SK-N-SH (cell line): ENCODE data around the gene RPE65. TPM values are rescaled to one million over a fixed set of nuclear protein-coding genes. Genes with fewer than 3 reads are reported as not detected.

ENCODE experiments used
- CTCF ChIA-PET: fragments of 300-600, 350-600 bp; formaldehyde crosslinking; extraction: SDS; loops from one replicate; lab custom pipeline; 2021; lab: Yijun Ruan, JAX
- POLR2A ChIA-PET: fragments of 350-600 bp; sonication (Branson Sonifier 250); formaldehyde crosslinking; extraction: SDS; loops from one replicate; lab custom pipeline; 2020; ENCODE audit warnings: antibody characterized with exemption, inconsistent platforms; lab: Yijun Ruan, JAX
- DNase-seq: peaks from one replicate; pipeline ENCODE4 v3.0.0; 2012
- H2AFZ ChIP-seq: fragments of 200-600 bp; sonication (generic); 2 replicates; pipeline ENCODE4 v1.8.1; 2016; ENCODE audit warnings: antibody characterized with exemption, mild to moderate bottlenecking, low read depth
- H3F3A ChIP-seq: fragments of 200-600 bp; sonication (generic); replicated peaks from 2 replicates; pipeline ENCODE3; 2016; ENCODE audit warnings: antibody characterized with exemption, mild to moderate bottlenecking; ENCODE audit not compliant: insufficient read depth
- H3K27ac ChIP-seq, 2 experiments: fragments of 200-500 bp in 1 of 2; fragments of 200-600 bp in 1 of 2; sonication (Bioruptor generic) in 1 of 2; sonication (generic), shearing (Covaris generic) in 1 of 2; 2 replicates each; pipeline versions ENCODE4 v1.5.1 to v1.6.1; 2014 to 2016; ENCODE audit warnings: low read depth in 2 of 2, inconsistent platforms in 1 of 2, low read length in 1 of 2, mild to moderate bottlenecking in 1 of 2, mixed read lengths in 1 of 2
- H3K27me3 ChIP-seq: fragments of 200-600 bp; sonication (generic), shearing (Covaris generic); 2 replicates; pipeline ENCODE4 v1.6.1; 2016; ENCODE audit warnings: mixed run types; ENCODE audit not compliant: insufficient read depth
- H3K36me3 ChIP-seq, 2 experiments: fragments of 200-500 bp in 1 of 2; fragments of 200-600 bp in 1 of 2; sonication (Bioruptor generic) in 1 of 2; sonication (generic) in 1 of 2; replicated peaks in 1 of 2; 2 replicates each; pipeline versions ENCODE3 to v1.5.1; 2014 to 2016; ENCODE audit warnings: low read length in 1 of 2, mild to moderate bottlenecking in 1 of 2; ENCODE audit not compliant: insufficient read depth in 2 of 2, control insufficient read depth in 1 of 2
- H3K4me1 ChIP-seq, 2 experiments: fragments of 200-500 bp in 1 of 2; fragments of 200-600 bp in 1 of 2; sonication (Bioruptor generic) in 1 of 2; sonication (generic), shearing (Covaris generic) in 1 of 2; 2 replicates each; pipeline versions ENCODE4 v1.5.1 to v1.6.1; 2014 to 2016; ENCODE audit warnings: low read depth in 1 of 2, low read length in 1 of 2, mixed run types in 1 of 2; ENCODE audit not compliant: insufficient read depth in 2 of 2, control insufficient read depth in 1 of 2
- H3K4me2 ChIP-seq: fragments of 200-600 bp; sonication (generic), shearing (Covaris generic); 2 replicates; pipeline ENCODE4 v1.6.1; 2017; ENCODE audit warnings: mixed run types
- H3K4me3 ChIP-seq, 2 experiments: fragments of 200-500 bp in 1 of 2; fragments of 200-600 bp in 1 of 2; sonication (Bioruptor generic) in 1 of 2; sonication (generic), shearing (Covaris generic) in 1 of 2; 2 replicates each; pipeline versions ENCODE4 v1.5.1 to v1.8.1; 2014 to 2016; ENCODE audit warnings: low read depth in 2 of 2, inconsistent platforms in 1 of 2, low read length in 1 of 2, mild to moderate bottlenecking in 1 of 2, mixed read lengths in 1 of 2, moderate library complexity in 1 of 2
- H3K79me2 ChIP-seq: fragments of 200-600 bp; sonication (generic); 2 replicates; pipeline ENCODE4 v1.8.1; 2017; ENCODE audit warnings: mild to moderate bottlenecking; ENCODE audit not compliant: insufficient read depth
- H3K9ac ChIP-seq: fragments of 200-600 bp; sonication (generic); 2 replicates; pipeline ENCODE4 v1.6.1; 2017; ENCODE audit warnings: mixed run types
- H3K9me2 ChIP-seq: fragments of 200-600 bp; sonication (generic); 2 replicates; pipeline ENCODE4 v1.6.1; 2017; ENCODE audit warnings: mixed run types
- H3K9me3 ChIP-seq: fragments of 200-600 bp; sonication (generic); 2 replicates; pipeline ENCODE4 v1.6.1; 2017; ENCODE audit warnings: mixed run types, mild to moderate bottlenecking, moderate library complexity
- H4K20me1 ChIP-seq: fragments of 200-600 bp; sonication (generic); 2 replicates; pipeline ENCODE4 v1.6.1; 2017; ENCODE audit warnings: mild to moderate bottlenecking, mixed run types; ENCODE audit not compliant: insufficient read depth
- ELF1 ChIP-seq: IDR thresholded peaks from 2 replicates; pipeline ENCODE4 v1.4.0; 2012
- EP300 ChIP-seq, 2 experiments: IDR thresholded peaks; 2 replicates each; pipeline versions ENCODE4 v1.4.0 to v1.6.1; 2012; ENCODE audit warnings: borderline replicate concordance in 1 of 2, low read depth in 1 of 2, low read length in 1 of 2
- EZH2phosphoT487 ChIP-seq: fragments of 200-600 bp; sonication (generic); IDR thresholded peaks from 2 replicates; pipeline ENCODE4 v1.6.1; 2017; ENCODE audit warnings: low read depth, mixed run types, mild to moderate bottlenecking, antibody characterized with exemption, moderate library complexity, borderline replicate concordance
- FOSL2 ChIP-seq: IDR thresholded peaks from 2 replicates; pipeline ENCODE4 v1.4.0; 2012; ENCODE audit warnings: low read depth, mild to moderate bottlenecking, moderate library complexity, borderline replicate concordance
- FOXJ3 ChIP-seq: sonication (generic); formaldehyde crosslinking; IDR thresholded peaks from 2 replicates; pipeline ENCODE4 v1.5.1; 2020; ENCODE audit warnings: mild to moderate bottlenecking, missing genetic modification reagents
- GABPA ChIP-seq: IDR thresholded peaks from 2 replicates; pipeline ENCODE4 v1.4.0; 2012; ENCODE audit warnings: low read depth, mild to moderate bottlenecking
- GATA2 ChIP-seq: sonication (generic); formaldehyde crosslinking; IDR thresholded peaks from 2 replicates; pipeline ENCODE4 v1.5.0; 2020; ENCODE audit warnings: mild to moderate bottlenecking, missing genetic modification reagents
- JUND ChIP-seq: IDR thresholded peaks from 2 replicates; pipeline ENCODE4 v1.4.0; 2012
- MAX ChIP-seq: IDR thresholded peaks from 2 replicates; pipeline ENCODE4 v1.4.0; 2012; ENCODE audit warnings: low read depth
- NFIC ChIP-seq: IDR thresholded peaks from 2 replicates; pipeline ENCODE4 v1.4.0; 2012; ENCODE audit warnings: borderline replicate concordance
- NRF1 ChIP-seq: IDR thresholded peaks from 2 replicates; pipeline ENCODE4 v1.6.1; 2012; ENCODE audit warnings: low read depth, mild to moderate bottlenecking, low read length
- POLR2AphosphoS5 ChIP-seq: IDR thresholded peaks from 2 replicates; pipeline ENCODE4 v1.6.1; 2012; ENCODE audit warnings: low read depth, low read length
- RAD21 ChIP-seq: IDR thresholded peaks from 2 replicates; pipeline ENCODE4 v1.6.1; 2012; ENCODE audit warnings: mild to moderate bottlenecking, low read length
- RCOR1 ChIP-seq: fragments of 150-350 bp; IDR thresholded peaks from 2 replicates; pipeline ENCODE4 v1.6.1; 2017; ENCODE audit warnings: antibody characterized with exemption, low read length
- RFX5 ChIP-seq: IDR thresholded peaks from 2 replicates; pipeline ENCODE4 v1.6.1; 2012; ENCODE audit warnings: mild to moderate bottlenecking, improper control_type of control experiment, low read length
- RXRA ChIP-seq: IDR thresholded peaks from 2 replicates; pipeline ENCODE4 v1.4.0; 2012; ENCODE audit warnings: low read depth, mild to moderate bottlenecking, borderline replicate concordance
- SIN3A ChIP-seq: IDR thresholded peaks from 2 replicates; pipeline ENCODE4 v1.6.1; 2012; ENCODE audit warnings: low read depth, mild to moderate bottlenecking, low read length, moderate library complexity, borderline replicate concordance
- SMC3 ChIP-seq: IDR thresholded peaks from 2 replicates; pipeline ENCODE4 v1.6.1; 2012; ENCODE audit warnings: low read depth, low read length, improper control_type of control experiment
- TAF1 ChIP-seq: IDR thresholded peaks from 2 replicates; pipeline ENCODE4 v1.6.1; 2012; ENCODE audit warnings: low read depth, mild to moderate bottlenecking, low read length, moderate library complexity, borderline replicate concordance
- YY1 ChIP-seq: IDR thresholded peaks from 2 replicates; pipeline ENCODE4 v1.4.0; 2012; ENCODE audit warnings: low read depth, mild to moderate bottlenecking
- WGBS: methylation state at CpG from one replicate; pipeline ENCODE4 v1.1.6; 2017; ENCODE audit warnings: low lambda C conversion rate; 5-methylcytosine and 5-hydroxymethylcytosine counted together
- polyA plus RNA-seq, 3 experiments: library from polyadenylated mRNA; depleted of rRNA; stranded (reverse); fragments of >200 nt; gene quantifications; 2 replicates each; pipeline ENCODE4 v1.2.3, GENCODE V29; 2012
- TF ChIP-seq, protein P1 (sequence below): fragments of 150-350 bp; IDR thresholded peaks from 2 replicates; pipeline ENCODE4 v1.6.1; 2017; ENCODE audit warnings: antibody characterized with exemption, low read length, low read depth, borderline replicate concordance
- TF ChIP-seq, protein P2 (sequence below): fragments of 200-600 bp; sonication (generic); IDR thresholded peaks from 2 replicates; pipeline ENCODE4 v1.6.1; 2017; ENCODE audit warnings: antibody characterized with exemption, mild to moderate bottlenecking, moderate library complexity
- TF ChIP-seq, protein P3 (sequence below): IDR thresholded peaks from 2 replicates; pipeline ENCODE4; 2012

The RPE65 gene
- polyA plus RNA-seq, 1 of the 3 experiments (the other 2 are of a cell fraction) = 0.02 TPM

GRCh38 chr1:68459796-68460195, 10.0 kb upstream of the RPE65 start:
- TF ChIP-seq GABPA = no peak
- no peak for TF ChIP-seq SMC3
- TF ChIP-seq FOSL2 = no peak
- TF ChIP-seq RXRA = no peak
- no peak for TF ChIP-seq NRF1
- no peak for TF ChIP-seq SIN3A
- no peak for TF ChIP-seq ELF1
- TF ChIP-seq RCOR1 = no peak
- TF ChIP-seq, protein P1, sequence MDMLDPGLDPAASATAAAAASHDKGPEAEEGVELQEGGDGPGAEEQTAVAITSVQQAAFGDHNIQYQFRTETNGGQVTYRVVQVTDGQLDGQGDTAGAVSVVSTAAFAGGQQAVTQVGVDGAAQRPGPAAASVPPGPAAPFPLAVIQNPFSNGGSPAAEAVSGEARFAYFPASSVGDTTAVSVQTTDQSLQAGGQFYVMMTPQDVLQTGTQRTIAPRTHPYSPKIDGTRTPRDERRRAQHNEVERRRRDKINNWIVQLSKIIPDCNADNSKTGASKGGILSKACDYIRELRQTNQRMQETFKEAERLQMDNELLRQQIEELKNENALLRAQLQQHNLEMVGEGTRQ = no peak
- no peak for TF ChIP-seq EZH2phosphoT487
- TF ChIP-seq EP300 (IDR thresholded peaks at IDR 0.05; ENCODE audit: borderline replicate concordance in 1 of 2, low read depth in 1 of 2, low read length in 1 of 2) = no peak
- no peak for TF ChIP-seq YY1
- TF ChIP-seq RFX5 = no peak
- TF ChIP-seq, protein P2, sequence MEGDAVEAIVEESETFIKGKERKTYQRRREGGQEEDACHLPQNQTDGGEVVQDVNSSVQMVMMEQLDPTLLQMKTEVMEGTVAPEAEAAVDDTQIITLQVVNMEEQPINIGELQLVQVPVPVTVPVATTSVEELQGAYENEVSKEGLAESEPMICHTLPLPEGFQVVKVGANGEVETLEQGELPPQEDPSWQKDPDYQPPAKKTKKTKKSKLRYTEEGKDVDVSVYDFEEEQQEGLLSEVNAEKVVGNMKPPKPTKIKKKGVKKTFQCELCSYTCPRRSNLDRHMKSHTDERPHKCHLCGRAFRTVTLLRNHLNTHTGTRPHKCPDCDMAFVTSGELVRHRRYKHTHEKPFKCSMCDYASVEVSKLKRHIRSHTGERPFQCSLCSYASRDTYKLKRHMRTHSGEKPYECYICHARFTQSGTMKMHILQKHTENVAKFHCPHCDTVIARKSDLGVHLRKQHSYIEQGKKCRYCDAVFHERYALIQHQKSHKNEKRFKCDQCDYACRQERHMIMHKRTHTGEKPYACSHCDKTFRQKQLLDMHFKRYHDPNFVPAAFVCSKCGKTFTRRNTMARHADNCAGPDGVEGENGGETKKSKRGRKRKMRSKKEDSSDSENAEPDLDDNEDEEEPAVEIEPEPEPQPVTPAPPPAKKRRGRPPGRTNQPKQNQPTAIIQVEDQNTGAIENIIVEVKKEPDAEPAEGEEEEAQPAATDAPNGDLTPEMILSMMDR = no peak
- no peak for TF ChIP-seq POLR2AphosphoS5
- TF ChIP-seq GATA2 (CRISPR knock-in tag) = no peak
- Histone ChIP-seq H3K79me2 (no peaks in the 10 kb centered on the region), H4K20me1 (no peaks in the 10 kb centered on the region), H3F3A (no peaks in the 10 kb centered on the region), H2AFZ (no peak overlapping the region), H3K27me3 (no peaks in the 10 kb centered on the region), H3K9me2 (no peaks in the 10 kb centered on the region), H3K9ac (no peak overlapping the region), H3K4me1 (no peaks in the 10 kb centered on the region; a peak in 1 of 4 replicates), H3K4me2 (no peak overlapping the region), H3K27ac (no peak overlapping the region), H3K9me3 (no peaks in the 10 kb centered on the region), H3K4me3 (no peak overlapping the region), H3K36me3 (no peaks in the 10 kb centered on the region)
- ChIA-PET POLR2A (no interaction called here), CTCF (interaction anchor here (1.0 to 2.7 kb wide), 2 partner anchors 10 to 14 kb away, joined by 3 to 12 read pairs; no protein-coding TSS in a partner anchor)
- DNase-seq = no peak
- WGBS = 50% methylated on average over 1 of the region's 1 CpG

DNA sequence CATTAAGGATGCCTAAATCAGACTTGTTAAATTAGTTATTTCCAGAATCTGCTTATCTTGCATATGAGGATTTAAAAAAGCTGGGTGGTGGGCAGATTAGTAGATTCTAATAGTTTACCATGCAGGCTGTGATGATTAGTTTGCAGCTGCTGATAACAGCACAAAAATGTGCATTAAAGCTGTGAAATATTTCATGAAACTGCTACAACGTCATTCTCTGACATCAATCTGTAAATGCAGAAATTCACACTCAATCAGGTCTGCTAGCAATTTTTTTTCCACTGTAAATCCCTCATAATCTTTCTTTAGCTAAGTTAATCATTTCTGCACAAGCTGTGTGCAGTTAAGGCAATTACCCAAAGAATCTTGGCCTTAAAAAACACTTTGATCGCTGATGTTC, 9.3 kb upstream of the RPE65 start:
- no peak overlapping the region for H3K27ac ChIP-seq
- no peaks in the 10 kb centered on the region for H3K27me3 ChIP-seq
- no peaks in the 10 kb centered on the region for H4K20me1 ChIP-seq
- H3K9ac ChIP-seq = no peak overlapping the region
- H3K9me3 ChIP-seq = no peaks in the 10 kb centered on the region
- no peak for TF ChIP-seq NFIC
- no peak for TF ChIP-seq RAD21
- no peak for TF ChIP-seq NRF1
- no peak for TF ChIP-seq FOSL2
- TF ChIP-seq TAF1 = no peak
- no peak for TF ChIP-seq POLR2AphosphoS5
- no peak for TF ChIP-seq MAX
- TF ChIP-seq, protein P3, sequence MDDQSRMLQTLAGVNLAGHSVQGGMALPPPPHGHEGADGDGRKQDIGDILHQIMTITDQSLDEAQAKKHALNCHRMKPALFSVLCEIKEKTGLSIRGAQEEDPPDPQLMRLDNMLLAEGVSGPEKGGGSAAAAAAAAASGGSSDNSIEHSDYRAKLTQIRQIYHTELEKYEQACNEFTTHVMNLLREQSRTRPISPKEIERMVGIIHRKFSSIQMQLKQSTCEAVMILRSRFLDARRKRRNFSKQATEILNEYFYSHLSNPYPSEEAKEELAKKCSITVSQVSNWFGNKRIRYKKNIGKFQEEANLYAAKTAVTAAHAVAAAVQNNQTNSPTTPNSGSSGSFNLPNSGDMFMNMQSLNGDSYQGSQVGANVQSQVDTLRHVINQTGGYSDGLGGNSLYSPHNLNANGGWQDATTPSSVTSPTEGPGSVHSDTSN = no peak
- TF ChIP-seq FOXJ3 (CRISPR knock-in tag) = no peak
- no peak for TF ChIP-seq YY1
- TF ChIP-seq JUND = no peak
- TF ChIP-seq RXRA = no peak
- no peaks in the 10 kb centered on the region for H3F3A ChIP-seq
- no peaks in the 10 kb centered on the region; a peak in 1 of 4 replicates for H3K4me1 ChIP-seq
- no peak for DNase-seq
- no peaks in the 10 kb centered on the region for H3K9me2 ChIP-seq
- no peak overlapping the region for H2AFZ ChIP-seq
- H3K4me3 ChIP-seq = no peak overlapping the region
- H3K4me2 ChIP-seq = no peak overlapping the region
- CTCF ChIA-PET = interaction anchor here (1.0 to 2.7 kb wide), 4 partner anchors 11 to 342 kb away, joined by 3 to 12 read pairs (median 8); no protein-coding TSS in a partner anchor
- no peaks in the 10 kb centered on the region for H3K79me2 ChIP-seq
- WGBS = 75% methylated on average over 2 of the region's 2 CpGs
- POLR2A ChIA-PET = no interaction called here
- no peaks in the 10 kb centered on the region for H3K36me3 ChIP-seq
